Amniotic epithelial cell (primary cell): Measurements from ENCODE around the gene FTH1.
"Not testable (repeated sequence)": the region's sequence is repeated elsewhere in the genome, so short reads cannot be mapped to it uniquely, and the experiment has no call there.

Experiments used
- DNase-seq: peaks from one replicate; pipeline ENCODE4 v3.0.0-alpha.2; 2010; ENCODE audit warnings: low read depth

FTH1 gene

DNA sequence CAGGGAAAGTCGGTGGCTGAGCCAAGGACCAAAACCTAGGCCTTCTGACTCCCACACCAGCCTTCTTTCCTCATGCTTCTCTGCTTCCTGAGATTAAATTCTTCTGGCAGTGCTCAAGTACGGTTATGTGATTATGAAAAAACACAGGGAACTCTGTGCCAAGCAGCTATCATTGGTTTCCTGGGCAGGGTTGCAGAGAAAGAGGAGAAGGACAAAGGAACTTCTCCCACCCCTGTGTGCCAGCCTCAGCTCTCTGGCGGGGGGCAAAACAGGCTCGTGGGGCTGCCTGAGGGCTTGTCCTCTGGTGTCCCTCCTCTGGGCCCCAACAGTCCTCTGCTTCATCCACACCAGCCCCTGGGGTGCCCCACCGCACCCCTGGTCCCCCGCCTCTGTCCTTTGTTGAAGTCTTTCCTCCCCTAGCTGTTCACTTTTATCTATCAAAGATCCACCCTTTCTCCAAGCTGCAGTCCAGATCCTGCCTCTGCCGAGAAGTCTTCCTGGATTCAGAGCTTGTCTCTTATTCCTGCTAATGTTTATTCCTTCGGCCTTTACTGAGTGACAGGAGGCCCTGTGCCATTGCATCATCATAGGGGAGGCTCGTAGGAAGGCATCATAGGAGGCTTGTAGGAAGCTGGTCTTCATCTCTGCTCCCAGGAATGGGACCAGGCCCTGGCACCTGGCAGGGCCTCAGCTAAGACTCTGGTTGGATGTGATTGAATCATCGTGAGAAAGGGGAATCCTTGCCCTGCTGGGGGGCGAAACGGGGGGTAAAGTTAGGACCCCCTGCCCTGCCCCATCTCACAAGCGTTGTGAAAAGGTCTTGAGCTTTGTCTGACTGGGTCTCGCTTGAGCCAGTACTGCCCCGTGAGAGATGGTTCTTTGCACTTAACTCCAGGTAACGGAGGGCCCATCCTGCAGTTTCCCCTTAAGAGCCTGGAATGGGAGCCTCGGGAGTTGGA is 11.5 kb upstream of the FTH1 start:
- peak; percentile 93 for DNase-seq

DNA sequence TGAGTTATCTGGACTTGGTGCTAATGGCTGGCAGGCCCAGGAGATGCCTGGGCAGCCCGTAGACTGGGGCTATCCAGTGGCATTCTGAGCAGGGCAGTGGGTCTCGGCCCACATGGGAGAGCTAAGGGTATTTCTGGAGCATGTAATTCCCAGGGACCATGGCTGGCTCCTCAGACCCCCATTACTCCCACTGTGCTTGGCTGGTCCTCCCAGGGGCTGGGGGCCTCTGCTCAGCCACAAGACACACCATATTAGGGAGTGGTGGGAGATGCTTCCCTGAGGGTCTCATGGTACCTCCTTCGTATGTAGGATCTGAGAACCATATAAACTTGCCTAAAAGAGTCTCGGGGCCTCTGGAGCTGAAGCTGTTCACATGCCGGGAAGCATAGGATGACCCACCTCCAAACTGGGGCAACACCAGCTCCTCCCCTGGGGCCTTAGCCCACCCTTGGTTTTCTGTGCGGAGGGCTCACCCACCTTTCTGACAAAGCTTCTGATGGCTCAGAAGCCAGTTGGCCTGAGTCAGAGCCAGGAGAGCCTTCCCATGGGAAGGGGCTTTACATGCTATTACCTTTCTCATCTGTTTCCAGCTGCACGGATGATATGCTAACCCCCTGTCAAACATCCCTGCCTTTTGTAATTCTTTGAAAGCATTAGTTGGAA is 9.5 kb upstream of the FTH1 start:
- no peak for DNase-seq

GRCh38 chr11:61976420-61976800 is 9.0 kb upstream of the FTH1 start:
- no peak for DNase-seq

DNA sequence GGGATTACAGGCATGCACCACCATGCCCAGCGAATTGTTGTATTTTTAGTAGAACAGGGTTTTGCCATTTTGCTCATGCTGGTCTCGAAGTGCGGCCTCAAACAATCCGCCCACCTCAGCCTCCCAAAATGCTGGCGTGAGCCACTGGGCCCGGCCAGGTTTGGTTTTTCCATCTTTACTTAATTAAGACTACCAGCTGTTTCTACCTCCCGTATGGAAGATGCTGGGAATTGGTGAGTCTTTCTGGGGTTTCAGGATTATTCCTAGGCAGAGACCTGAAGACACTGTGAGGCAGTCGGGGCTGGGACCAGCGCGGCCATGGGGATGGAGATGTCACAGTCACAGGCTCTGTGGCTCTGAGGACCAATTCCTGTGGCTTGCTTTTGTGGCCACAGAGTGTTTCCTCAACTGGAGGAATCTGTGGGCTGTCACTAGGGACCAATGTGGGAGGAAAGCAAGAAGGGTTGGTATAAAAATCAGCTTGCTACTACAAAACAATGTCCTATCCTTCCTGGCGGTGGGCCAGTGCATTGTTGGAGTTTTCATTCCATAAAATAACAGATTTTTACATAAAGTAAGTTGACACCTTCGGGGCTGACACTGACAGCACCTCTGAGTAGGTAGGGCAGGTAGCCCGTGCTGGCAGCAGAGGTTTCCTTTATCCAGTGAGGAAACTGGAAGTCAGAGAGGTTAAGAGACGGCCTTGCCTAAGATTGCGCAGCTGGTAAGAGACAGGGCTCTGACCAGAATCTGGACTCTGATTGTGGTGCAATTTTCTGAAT is 8.4 kb upstream of the FTH1 start:
- peak; percentile 49 for DNase-seq

- DNase-seq: no peak
Measured at GRCh38 chr11:61974766-61975631, 7.6 kb upstream of the FTH1 start.

DNA sequence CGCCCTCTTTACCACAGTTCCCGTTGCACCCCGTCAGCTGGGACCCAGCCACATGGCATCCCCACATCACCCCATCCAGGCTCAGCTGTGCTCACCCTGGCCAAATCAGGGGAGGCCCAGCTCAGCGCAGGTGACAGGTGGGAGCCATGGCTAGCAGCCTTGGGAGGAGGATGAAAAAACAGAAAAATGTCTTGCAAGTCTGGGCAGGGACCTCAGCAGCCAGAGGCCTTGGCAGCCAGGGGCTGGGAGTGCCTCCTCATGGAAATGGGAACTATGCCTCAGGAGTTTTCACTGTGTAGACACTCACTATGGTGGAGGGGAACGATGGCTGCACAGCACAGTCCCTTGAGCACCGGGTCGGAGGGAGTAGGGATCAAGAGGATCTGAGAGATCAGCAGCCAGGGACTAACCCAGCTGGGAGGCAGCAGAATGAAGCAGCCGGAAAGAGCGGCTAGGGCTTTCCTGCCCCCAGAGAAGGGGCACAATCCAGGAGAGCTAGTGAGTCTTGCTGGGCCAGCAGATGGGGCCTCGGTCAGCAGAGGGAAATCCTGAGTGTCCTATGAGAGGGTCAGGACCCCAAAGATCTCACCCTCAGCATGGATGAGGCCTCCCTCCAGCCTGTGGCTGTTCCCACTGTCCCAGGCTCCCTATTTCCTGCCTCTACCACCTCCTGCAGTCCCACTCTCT is 6.2 kb upstream of the FTH1 start:
- peak; percentile 7 for DNase-seq

GRCh38 chr11:61972672-61973475 is 5.4 kb upstream of the FTH1 start:
- DNase-seq: peak; percentile 96

DNA sequence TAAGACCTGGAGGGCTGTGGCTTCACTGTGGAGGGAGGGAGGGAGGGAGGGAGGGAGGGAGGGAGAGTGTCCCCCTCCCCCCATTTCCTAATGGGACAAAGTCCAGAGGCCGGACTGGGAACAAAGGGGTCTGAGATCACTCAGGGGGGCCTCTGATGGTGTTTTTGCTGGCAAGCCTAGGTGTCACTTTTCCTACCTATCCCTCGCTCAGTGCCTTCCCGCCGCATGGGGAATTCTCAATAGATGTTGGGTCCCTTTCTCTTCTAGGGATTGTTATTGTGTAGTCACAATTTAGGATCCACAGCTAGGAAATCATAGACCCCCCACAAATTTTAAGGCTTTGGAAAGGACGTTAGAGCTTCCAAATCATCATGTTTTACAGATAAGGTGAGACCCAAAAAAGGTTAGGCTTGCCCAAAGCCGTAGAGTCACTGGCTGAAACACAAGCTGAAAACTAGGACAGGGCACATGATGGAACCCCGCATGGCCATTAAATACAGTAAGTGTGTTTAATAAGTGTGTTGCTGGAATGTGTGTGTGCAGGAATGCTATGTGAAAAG is 4.8 kb upstream of the FTH1 start:
- DNase-seq: no peak

DNA sequence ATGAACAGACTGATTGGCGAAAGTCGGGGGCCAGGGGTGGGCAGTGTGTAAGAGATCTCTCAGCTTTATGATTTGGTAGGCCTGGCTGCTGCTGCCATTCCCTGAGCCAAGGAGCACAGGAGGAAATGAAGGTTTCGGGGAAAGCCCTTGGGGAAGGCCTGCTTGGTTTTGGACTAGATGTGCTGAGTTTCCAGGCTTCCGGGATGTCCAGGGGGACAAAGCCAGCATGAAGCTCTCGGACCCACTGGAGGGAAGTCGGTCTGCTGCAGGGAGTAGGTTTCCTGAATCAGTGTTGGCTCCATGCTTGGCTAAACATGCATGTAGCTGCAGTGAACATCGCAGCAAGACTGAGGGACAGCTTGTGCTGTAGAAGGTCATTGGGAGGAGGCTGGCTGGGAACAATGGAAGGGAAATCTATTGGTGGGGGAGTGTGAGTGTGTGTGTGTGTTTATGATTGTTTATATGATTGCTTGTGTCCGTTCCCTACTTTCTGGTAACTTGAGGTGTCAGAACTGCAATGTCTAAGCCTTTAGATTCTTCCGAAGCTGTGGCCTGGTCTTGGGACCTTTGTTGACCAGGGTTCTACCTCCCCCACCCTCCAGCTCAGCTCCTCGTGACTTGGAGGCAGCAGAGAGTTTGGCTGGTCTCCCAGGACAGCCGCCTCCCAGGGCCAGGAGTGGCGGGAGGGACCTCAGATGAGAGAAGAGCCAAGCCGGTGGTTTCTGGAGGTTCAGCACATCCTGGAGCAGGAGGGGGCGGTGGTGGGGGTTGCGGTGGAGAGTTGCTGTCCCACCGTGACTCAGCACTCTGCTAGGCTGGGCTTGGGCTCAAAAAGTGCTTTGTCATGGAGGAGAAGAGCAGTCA is 4.0 kb upstream of the FTH1 start:
- peak; percentile 99 for DNase-seq

GRCh38 chr11:61969838-61970662 is 2.6 kb upstream of the FTH1 start:
- DNase-seq: peak; percentile 88

DNA sequence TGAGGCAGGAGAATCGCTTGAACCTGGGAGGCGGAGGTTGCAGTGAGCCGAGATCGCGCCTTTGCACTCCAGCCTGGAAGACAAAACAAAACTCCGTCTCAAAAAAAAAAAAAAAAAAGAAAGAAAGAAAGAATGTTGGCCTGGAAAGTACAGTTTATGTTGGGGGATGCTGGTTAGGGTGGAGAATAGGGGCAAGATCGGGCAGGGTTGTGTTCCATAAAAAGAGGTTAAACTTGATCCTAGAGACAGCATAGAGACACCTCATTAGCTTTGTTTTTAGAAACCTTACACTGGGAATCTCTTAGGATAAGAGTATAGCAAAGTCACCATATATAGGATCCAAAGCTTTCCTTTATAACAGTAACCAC is 1.9 kb upstream of the FTH1 start:
- DNase-seq: no peak

DNA sequence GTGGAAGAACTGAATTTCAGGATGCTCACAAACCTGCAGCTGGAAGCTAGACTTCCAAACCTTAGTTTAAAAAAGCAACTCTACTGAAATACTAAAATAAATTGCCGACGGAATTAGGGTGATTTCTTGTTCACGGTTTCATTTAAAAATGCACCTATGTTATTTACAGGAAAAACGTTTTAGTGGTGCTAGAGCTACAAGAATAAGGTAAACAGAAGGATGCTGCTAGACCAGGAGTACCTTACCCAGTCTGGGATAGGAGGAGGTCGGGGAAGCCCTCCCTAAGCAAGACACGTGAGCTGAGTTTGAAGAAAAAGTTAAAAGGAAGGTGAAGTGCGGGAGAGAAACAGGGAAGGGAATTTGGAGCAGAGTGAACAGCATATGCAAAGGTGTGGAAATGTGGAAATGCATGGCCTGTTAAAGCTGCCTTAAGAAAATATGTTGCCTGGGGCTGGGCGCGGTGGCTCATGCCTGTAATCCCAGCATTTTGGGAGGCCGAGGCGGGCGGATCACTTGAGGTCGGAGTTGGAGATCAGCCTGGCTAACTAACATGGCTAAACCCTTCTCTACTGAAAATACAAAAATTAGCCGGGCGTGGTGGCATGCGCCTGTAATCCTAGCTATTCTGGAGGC is 1.4 kb upstream of the FTH1 start:
- DNase-seq: no peak

DNA sequence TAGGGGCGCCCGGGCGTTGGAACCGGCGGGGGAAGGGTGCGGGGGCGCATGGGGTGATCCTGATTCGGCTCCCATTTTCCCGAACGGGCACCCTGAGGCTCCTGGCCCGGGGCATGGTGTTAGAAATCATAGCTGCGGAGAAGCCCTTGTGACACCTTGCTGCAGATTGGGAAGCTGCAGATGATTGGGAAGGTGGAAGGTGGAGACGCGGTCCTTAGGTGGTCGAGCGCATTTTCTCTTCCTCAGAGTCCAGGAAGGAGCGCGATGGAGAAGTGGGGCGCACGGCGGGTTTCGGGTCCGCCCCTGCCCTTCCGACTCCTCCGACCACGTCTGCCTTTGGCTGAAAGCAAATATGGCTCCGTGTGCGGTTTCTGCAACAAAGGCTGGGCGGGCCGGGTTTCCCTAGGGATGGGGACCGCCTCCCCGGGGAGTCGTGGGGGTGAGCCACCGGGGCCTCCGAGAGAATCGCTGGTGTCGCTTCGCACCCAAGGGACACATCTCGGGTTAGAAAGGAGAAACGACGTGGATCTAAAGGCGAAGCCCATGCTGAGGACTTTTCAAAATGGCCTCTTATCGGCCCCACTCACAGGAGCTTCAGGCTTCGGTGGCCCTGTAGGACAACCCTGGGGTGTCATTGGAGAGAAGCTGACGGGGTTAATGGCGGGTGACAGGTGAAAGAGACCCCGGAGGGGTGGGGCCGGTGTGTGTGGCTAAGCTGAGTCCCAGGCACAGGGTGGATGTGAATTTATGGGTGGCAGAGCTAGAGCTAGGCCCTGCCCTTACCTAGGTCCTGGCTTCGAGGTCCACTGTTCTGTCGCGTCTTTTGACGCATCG is 707 bp upstream of the FTH1 start:
- peak; percentile 22 for DNase-seq

DNA sequence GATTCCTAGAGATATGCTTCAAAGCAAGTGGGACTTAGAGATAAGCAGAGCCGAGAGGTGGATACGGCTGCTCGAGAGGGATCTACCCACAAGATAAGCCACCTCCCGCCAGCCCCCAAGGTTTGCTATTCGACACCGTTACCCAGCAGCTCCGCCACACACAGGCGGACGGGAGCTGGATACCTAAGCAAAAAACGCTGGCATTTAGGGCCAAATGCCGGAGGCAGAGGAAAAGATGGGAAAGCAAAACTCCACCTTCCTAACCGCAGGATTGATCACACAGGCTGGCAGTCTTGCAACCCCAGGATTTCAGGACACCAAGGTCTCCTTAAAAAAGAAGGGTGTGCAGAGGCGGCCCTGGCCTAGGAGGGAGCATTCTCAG is 709 bp downstream of the FTH1 start:
- DNase-seq: peak; percentile 37

GRCh38 chr11:61964666-61965271 is 2.7 kb downstream of the FTH1 start:
- DNase-seq: not testable (repeated sequence)

- DNase-seq: no peak
Measured at GRCh38 chr11:61964058-61964665, 3.3 kb downstream of the FTH1 start.
